ENCODE results near the gene LDLRAD4. TPM values are rescaled to one million over a fixed set of nuclear protein-coding genes. Genes with fewer than 3 reads are reported as not detected.

LDLRAD4 gene
- total RNA-seq, 2 donors from 2014 or later: 11.7 to 17.0 TPM

DNA sequence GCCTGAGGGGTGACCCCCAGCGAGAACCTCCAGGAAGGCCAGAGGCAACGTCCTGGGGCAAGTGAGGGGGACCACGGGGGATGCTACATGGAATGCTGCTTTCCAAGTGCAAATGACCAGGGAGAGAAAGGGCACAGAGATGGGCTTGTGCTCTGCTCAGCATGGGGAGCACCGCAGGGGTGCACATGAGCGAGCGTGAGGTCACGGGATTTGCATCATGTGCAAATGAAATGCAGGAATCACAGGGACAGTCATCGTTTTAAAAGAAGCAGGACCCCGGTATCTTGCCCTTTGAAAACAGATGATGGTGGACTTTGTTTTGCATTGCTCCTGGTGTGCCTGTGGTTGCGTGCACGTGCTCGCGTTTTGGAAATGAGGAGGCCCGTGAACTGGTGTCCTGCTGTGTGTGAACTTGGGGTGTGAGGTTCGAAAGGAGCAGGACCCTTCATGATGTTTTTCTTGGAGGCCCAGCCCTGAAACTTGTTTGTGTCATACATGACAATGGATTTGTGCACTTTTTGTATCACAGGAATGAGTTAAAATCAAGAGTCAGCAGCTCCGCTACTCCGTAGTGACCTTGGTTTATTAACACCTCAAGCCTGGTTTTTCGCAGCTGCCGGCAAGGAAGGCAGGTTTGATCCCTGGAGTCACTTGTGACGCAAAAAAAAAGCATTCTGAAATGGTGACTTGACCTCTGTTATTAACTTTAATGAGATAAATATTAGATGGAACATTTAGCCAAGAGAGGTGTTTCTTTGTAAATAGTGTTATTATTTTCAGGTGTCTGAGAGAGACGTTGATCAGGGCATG lies 234.5 kb downstream of the LDLRAD4 start:
- no peak for DNase-seq
- TF ChIP-seq, protein P1, sequence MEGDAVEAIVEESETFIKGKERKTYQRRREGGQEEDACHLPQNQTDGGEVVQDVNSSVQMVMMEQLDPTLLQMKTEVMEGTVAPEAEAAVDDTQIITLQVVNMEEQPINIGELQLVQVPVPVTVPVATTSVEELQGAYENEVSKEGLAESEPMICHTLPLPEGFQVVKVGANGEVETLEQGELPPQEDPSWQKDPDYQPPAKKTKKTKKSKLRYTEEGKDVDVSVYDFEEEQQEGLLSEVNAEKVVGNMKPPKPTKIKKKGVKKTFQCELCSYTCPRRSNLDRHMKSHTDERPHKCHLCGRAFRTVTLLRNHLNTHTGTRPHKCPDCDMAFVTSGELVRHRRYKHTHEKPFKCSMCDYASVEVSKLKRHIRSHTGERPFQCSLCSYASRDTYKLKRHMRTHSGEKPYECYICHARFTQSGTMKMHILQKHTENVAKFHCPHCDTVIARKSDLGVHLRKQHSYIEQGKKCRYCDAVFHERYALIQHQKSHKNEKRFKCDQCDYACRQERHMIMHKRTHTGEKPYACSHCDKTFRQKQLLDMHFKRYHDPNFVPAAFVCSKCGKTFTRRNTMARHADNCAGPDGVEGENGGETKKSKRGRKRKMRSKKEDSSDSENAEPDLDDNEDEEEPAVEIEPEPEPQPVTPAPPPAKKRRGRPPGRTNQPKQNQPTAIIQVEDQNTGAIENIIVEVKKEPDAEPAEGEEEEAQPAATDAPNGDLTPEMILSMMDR (IDR thresholded peaks at IDR 0.05): no peak
- Histone ChIP-seq H3K36me3 (no peaks in the 10 kb centered on the region), H3K4me3 (no peak overlapping the region), H3K27me3 (no peaks in the 10 kb centered on the region), H3K9me3 (no peaks in the 10 kb centered on the region), H3K4me1 (no peaks in the 10 kb centered on the region), H3K9ac (ENCODE audit: low read depth in 2 of 2, low read length in 2 of 2) (no peak overlapping the region), H3K27ac (no peak overlapping the region)
- intact Hi-C loops (cut with DNase I): no loop called here

DNA sequence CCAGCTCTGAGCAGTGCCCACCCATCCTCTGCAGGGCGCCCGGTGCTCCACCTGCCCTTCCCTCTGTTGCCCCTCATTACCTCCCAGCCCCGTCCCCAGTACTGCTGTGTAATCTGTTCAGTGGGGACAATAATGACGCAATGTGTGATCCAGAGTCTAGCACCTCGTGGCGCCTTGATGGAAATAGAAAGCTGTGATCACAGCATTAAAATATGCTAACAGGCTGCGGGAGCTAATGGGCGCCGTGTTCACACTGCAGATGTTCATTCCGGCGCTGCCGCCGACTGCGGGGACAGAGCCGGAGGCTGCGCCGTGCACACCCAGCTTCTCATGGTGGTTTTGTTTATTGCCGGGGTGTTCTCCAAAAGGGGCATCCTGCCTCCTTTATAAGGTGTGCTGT lies 235.2 kb downstream of the LDLRAD4 start:
- no peak overlapping the region for H3K4me3 ChIP-seq
- DNase-seq: no peak
- TF ChIP-seq, protein P1 (IDR thresholded peaks at IDR 0.05): no peak
- no peak overlapping the region for H3K9ac ChIP-seq (ENCODE audit: low read depth in 2 of 2, low read length in 2 of 2)
- H3K36me3 ChIP-seq: no peaks in the 10 kb centered on the region
- H3K9me3 ChIP-seq: no peaks in the 10 kb centered on the region
- no peak overlapping the region for H3K27ac ChIP-seq
- intact Hi-C loops (cut with DNase I): no loop called here
- no peaks in the 10 kb centered on the region for H3K27me3 ChIP-seq
- no peaks in the 10 kb centered on the region for H3K4me1 ChIP-seq

DNA sequence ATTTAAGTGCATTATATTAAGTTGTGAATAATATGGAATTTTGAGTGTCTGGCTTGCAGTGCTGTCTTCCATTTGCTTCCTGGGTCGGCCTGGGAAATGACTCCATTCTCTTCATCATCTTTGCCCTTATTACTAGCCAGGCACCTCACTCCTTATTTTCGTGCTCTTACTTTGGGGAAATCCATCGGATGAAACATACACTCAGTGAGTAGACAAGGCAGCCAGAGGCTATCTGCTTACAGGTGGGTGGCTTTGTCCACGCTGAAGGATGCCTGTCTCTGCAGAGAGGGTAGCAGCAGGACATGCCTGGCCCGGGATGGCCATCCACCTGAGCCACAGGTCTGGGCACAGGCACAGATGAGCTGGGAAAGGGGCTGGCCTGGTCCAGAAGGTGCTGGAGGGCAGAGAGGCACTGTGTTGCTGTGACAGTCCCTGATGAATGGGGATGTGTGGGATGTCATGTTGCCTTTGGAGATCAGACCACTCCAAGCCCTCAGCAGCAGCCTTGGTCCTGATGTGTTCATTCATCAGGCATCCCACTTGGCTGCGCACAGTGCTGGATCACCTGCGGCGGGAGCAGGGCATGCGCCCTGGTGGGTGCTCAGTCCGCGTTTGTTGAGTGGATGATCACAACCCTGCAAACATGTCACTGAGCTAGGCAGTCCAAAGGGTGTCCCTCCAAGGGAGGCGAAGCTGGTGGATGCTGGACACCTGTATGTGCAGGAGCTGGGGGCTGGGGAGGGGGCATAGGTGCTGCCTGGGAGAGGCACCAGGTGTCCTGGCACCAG lies 236.0 kb downstream of the LDLRAD4 start:
- H3K9me3 ChIP-seq: no peaks in the 10 kb centered on the region
- H3K4me3 ChIP-seq: no peak overlapping the region
- H3K27me3 ChIP-seq: no peaks in the 10 kb centered on the region
- intact Hi-C loops (cut with DNase I): no loop called here
- H3K27ac ChIP-seq: no peak overlapping the region
- H3K4me1 ChIP-seq: no peaks in the 10 kb centered on the region
- DNase-seq: no peak
- no peak overlapping the region for H3K9ac ChIP-seq (ENCODE audit: low read depth in 2 of 2, low read length in 2 of 2)
- H3K36me3 ChIP-seq: no peaks in the 10 kb centered on the region
- TF ChIP-seq, protein P1 (IDR thresholded peaks at IDR 0.05): no peak

DNA sequence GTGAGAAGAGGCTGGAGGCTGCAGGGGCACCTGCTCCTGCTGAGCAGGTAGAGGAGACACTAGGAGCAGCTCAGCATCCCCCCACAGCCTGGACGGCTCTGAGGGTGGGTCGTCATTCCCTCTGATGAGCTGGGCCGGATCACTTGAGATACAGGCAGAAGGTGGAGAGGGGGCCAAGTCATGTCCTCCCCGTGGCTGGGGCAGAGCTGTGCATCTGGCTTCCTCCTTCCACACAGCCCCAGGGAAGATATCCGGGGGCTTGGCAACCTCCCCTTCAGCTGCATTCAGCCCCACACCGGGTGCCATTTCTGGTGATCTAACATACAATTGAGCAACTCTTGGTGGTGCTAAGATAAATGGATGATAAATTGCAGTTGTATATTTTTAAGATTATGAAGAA lies 236.9 kb downstream of the LDLRAD4 start:
- no peak overlapping the region for H3K27ac ChIP-seq
- H3K36me3 ChIP-seq: no peaks in the 10 kb centered on the region
- no peak for DNase-seq
- H3K9ac ChIP-seq (ENCODE audit: low read depth in 2 of 2, low read length in 2 of 2): no peak overlapping the region
- no peaks in the 10 kb centered on the region for H3K4me1 ChIP-seq
- H3K4me3 ChIP-seq: no peak overlapping the region
- TF ChIP-seq, protein P1 (IDR thresholded peaks at IDR 0.05): no peak
- intact Hi-C loops (cut with DNase I): no loop called here
- H3K9me3 ChIP-seq: no peaks in the 10 kb centered on the region
- H3K27me3 ChIP-seq: no peaks in the 10 kb centered on the region

DNA sequence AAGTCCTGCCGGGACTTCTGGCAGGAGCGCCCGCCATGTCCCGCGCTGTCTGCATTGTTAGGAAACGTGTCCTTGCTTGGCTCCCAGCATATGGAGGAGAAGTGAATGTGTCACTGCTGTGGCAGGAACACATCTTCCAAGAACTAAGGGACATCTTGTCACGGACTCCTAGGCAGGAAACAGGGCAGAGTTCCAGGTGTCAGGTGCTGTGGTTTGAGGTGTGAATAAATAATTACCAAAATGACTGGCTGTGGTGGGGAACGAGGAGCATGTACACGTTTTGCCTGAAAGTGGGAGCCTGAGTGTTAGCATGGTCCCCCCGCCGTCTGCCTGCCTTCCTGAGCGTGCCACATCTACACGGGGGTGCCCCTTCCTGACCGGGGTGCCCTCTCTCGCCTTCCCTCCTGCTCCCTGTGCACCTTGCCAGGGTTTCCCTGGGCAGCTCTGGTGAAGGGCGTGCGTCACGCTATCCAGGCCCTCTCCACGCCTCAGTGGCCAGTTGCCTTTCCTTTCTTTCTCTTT lies 237.5 kb downstream of the LDLRAD4 start:
- Histone ChIP-seq H3K27me3 (no peaks in the 10 kb centered on the region), H3K36me3 (no peaks in the 10 kb centered on the region), H3K9me3 (no peaks in the 10 kb centered on the region), H3K4me1 (no peaks in the 10 kb centered on the region), H3K9ac (ENCODE audit: low read depth in 2 of 2, low read length in 2 of 2) (no peak overlapping the region), H3K27ac (no peak overlapping the region), H3K4me3 (no peak overlapping the region)
- TF ChIP-seq, protein P1 (IDR thresholded peaks at IDR 0.05): no peak
- intact Hi-C loops (cut with DNase I): no loop called here
- no peak for DNase-seq
